HG03066 (cell line): Measurements from ENCODE around the gene SLC16A8.

Source experiments
- ATAC-seq: cut with Tn5 transposase; IDR thresholded peaks from one replicate; pipeline ENCODE4 v1.9.1; 2021; ENCODE audit warnings: low read depth; ENCODE audit not compliant: unreplicated experiment

SLC16A8 gene

DNA sequence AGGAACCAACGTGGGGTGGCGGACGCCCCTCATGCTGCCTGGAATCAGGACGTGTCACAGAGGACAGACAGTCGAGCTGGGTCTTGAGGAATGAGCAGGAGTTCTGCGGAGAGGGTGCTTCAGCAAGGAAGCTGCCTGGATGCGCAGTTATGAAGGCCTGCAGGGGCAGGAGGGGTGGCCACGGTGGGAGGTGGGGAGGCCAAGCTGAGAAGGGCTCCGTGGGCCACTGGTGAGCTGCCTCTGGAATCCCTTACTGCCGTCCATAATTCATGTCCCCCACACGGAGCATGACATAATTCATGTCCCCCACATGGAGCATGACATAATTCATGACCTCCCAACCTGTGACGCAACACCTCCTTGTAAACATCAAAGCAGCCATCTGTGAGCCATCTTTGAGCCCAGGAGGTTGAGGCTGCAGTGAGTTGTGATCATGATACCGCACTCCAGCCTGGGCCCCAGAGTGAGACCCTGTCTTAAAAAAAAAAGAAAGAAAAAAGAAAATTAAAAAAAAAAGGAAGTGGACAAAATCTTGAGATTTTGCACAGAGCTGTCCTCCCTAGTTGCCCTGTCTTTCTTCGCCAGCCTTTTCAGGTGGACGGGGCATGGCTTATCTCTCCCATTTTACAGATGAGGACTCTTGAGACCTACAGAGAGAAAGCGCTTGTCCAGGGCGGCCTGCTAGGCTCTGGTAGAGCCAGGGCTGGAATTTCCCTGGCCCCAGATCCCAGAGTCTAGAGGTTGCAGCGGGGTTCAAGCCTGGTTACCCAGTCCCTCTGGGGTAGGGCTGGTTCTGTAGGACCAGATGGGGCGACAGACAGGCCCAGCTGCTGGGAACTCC is 51.1 kb downstream of the SLC16A8 start:
- ATAC-seq: no peak

DNA sequence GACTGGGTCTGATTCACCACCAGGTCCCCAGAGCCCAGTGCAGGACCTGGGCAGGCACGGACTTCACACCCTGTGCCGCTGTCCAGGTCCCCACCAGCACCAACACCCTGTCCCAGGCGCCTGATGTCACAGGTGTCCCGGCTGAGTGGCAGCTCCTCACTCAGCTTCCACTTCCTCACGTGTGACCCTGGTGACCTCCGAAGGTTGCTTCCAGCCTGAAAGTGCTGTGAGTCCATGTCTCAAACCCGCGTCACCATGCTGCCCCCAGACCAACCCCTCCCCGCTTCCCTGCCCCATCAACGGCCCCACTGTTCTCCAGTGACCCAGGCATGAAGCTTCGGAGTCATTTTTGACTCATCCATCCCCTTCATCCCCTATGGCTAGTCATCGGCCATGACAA is 52.5 kb downstream of the SLC16A8 start:
- no peak for ATAC-seq

DNA sequence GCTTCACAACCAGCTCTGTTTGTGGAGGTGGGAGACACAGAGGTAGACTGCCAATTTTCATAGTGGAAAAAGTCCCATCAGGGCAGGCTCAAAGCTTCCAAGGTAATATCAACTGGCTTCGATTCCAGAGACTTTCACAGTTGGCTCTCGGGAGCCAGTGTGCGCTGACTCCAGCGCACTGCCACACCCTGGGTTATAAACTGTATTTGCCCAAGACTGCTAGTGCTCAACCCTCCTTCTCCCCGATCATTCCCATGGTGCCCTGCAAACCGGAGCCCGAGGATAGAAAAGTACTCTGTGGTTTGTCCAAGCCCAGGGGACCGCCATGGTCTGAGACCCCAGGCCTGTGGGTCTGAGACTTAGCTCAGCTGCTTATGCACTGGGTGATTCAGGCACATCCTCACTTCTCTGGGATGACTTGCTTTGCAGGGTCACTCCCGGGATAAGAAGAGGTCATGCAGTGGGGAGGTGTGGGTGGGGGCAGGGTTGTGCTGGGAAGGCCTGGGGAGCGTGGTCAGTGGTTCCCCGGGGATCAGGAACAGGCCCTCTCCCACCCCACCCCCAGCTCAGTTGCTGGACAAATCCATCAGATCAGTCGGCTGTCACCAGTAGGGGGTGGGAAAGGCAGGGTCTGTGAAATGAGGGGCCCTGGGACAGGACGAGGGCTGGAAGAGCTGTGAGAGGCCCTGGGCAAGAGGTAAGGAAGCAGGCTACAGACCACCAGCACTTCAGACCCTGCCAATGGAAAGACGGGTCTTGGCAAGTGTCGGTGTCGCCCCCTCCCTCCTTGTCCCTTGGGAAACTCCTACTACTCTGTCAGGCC is 53.5 kb downstream of the SLC16A8 start:
- no peak for ATAC-seq

DNA sequence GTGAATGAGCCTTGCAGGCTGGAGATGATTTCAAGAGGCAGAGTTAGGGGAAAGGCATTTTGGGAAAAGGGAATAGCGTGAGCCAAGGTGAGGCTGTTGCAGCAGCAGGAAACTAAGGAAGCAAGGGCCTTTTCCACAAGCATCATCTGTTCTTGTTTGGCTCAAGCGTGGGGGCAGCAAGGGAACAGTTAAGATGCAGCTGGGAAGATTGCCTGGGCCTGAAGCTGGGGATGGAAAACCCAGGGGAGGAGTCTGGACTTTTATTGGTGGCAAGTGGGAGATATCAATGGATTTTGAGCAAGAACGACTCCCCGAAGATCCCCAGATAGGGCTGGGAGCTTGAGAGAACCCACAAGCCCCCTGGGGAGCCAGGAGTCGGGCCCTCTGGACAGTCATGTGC is 54.1 kb downstream of the SLC16A8 start:
- no peak for ATAC-seq

DNA sequence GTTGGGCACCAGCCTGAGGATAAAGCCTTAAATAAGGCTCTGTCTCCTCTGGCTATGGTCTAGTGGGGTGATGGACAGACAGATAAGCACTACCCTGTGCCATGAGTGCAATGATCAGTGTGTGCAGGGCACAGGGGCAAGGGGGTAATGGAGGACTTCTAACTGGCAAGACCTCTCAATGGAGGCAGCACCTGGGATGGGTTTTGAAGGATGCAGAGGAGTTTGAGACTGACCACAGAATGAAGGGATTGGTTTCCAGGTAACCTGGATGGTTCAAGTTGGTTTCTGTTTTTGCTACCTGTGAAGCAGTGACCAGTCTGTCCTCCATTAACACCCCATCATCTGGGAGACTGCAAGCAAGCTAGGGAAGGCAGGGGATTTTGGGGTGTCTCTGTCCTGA is 54.6 kb downstream of the SLC16A8 start:
- ATAC-seq: no peak

DNA sequence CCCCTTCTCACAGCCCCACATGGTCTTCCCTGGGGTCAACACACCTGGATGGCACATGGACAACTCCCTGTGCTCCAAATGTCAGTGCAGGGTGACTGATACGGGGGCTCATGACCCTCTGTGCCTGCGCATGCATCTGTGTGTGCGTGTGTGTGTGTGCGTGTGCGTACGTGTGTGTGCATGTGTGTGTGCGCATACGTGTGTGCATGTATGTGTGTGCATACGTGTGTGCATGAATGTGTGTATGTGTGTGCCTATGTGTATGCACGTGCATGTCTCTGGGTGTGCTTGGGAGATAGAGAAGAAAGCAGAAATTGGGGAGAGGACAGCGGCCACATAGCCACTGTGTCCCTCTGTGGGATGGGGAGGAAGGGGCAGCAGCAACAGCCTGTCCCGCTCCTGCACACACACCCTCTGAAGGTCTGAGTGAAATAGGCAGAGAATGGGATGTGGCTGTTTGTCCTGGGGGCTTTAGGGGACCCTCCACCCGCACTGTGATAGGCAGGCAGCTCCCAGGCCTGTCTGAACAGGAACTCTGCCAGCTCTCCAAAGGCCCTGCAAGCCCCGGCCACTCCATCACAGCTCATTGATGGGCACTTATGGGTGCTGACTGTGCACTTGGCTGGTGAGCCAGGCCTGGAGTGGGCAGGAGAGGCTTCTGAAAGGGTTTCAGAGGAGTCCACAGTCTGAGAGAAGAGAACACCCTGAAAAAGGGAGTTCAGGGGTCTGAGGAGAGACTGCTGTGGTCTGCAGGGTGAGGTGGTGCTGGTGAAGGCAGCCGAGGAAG is 55.4 kb downstream of the SLC16A8 start:
- ATAC-seq: no peak
